ENCODE measurements around the gene SEC23IP. TPM values are rescaled to one million over a fixed set of nuclear protein-coding genes. Genes with fewer than 3 reads are reported as not detected.
"Not testable (repeated sequence)": the region's sequence is repeated elsewhere in the genome, so short reads cannot be mapped to it uniquely, and the experiment has no call there.

SEC23IP gene
- total and polyA plus RNA-seq, 7 experiments from 2014 or later, result 34.8 to 68.3 (median 45.1) TPM

- H3K4me1 ChIP-seq (ENCODE audit: control insufficient read depth in 2 of 2, insufficient read depth in 2 of 2, low read length in 2 of 2); H3K4me3 Mint-ChIP-seq; H3K9me3 Mint-ChIP-seq; H3K27ac ChIP-seq (ENCODE audit: low read depth, low read length); POLR2A ChIA-PET; H3K9me3 ChIP-seq (ENCODE audit: control insufficient read depth in 2 of 3, low read length in 3 of 3); H3K27ac Mint-ChIP-seq; CTCF ChIA-PET; H3K4me3 ChIP-seq (ENCODE audit: low read length); H3K36me3 ChIP-seq (ENCODE audit: control insufficient read depth in 2 of 3, insufficient read depth in 3 of 3, low read length in 3 of 3); H3K4me1 Mint-ChIP-seq; H3K36me3 Mint-ChIP-seq; H3K27me3 ChIP-seq (ENCODE audit: control insufficient read depth in 2 of 2, insufficient read depth in 2 of 2, low read length in 2 of 2); intact Hi-C loops (cut with micrococcal nuclease); ATAC-seq; DNase-seq: not testable (repeated sequence)
- peaks cover 0 to 11% (median 0%) of the 10 kb centered on the region in 5 donors for H3K27me3 Mint-ChIP-seq
Measured at GRCh38 chr10:119886070-119886469, 6.5 kb upstream of the SEC23IP start.

DNA sequence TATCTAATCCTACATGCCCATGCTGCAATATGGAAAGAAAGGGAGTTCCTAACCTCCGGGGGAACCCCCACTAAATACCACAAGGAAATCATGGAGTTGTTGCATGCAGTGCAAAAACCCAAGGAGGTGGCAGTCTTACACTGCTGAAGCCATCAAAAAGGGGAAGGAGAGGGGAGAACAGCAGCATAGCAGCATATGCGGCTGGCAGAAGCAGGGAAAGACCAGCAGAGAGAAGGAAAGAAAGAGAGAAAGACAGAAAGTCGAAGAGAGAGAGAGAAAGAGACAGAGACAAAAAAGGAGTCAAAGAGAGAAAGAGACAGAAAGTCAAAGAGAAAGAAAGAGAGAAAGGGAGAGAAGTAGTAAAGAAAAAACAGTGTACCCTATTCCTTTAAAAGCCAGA lies 3.8 kb upstream of the SEC23IP start:
- H3K36me3 ChIP-seq (ENCODE audit: control insufficient read depth in 2 of 3, insufficient read depth in 3 of 3, low read length in 3 of 3); CTCF ChIA-PET; H3K27me3 Mint-ChIP-seq; intact Hi-C loops (cut with micrococcal nuclease); H3K9me3 Mint-ChIP-seq; DNase-seq; ATAC-seq; H3K9me3 ChIP-seq (ENCODE audit: control insufficient read depth in 2 of 3, low read length in 3 of 3); H3K36me3 Mint-ChIP-seq; H3K4me1 ChIP-seq (ENCODE audit: control insufficient read depth in 2 of 2, insufficient read depth in 2 of 2, low read length in 2 of 2); H3K27ac ChIP-seq (ENCODE audit: low read depth, low read length); H3K4me3 ChIP-seq (ENCODE audit: low read length); H3K27ac Mint-ChIP-seq; H3K27me3 ChIP-seq (ENCODE audit: control insufficient read depth in 2 of 2, insufficient read depth in 2 of 2, low read length in 2 of 2): not testable (repeated sequence)
- peak overlapping the region in 1 of 10 donors; percentile 1 for H3K4me3 Mint-ChIP-seq
- H3K4me1 Mint-ChIP-seq, result peaks cover 9 to 16% (median 13%) of the 10 kb centered on the region in 7 donors
- POLR2A ChIA-PET, result interaction anchor here (1.4 kb wide), 1 partner anchor 16 kb away, joined by 4 read pairs; the partner anchor contains the start of gene MCMBP

DNA sequence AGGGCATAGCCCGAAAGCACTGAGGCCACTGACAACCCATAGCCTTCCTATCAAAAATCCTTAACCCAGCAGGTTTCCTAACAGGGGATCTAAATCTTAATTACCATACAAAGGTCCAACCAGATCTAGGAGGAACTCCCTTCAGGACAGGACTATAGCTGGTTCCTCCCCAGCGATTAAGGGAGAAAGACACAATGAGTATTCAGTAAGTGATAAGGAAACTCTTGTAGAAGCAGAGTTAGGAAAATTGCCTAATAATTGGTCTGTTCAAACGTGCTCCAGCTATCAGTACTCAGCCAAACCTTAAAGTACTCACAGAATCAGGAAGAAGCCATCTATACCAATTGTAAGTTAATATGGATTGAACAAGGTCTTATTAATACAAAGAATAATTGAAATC lies 3.3 kb upstream of the SEC23IP start:
- H3K36me3 Mint-ChIP-seq; intact Hi-C loops (cut with micrococcal nuclease); H3K9me3 Mint-ChIP-seq; ATAC-seq; H3K4me3 ChIP-seq (ENCODE audit: low read length); H3K9me3 ChIP-seq (ENCODE audit: control insufficient read depth in 2 of 3, low read length in 3 of 3); DNase-seq; H3K27me3 ChIP-seq (ENCODE audit: control insufficient read depth in 2 of 2, insufficient read depth in 2 of 2, low read length in 2 of 2); CTCF ChIA-PET; H3K27ac ChIP-seq (ENCODE audit: low read depth, low read length); H3K27ac Mint-ChIP-seq; H3K27me3 Mint-ChIP-seq; H3K36me3 ChIP-seq (ENCODE audit: control insufficient read depth in 2 of 3, insufficient read depth in 3 of 3, low read length in 3 of 3): not testable (repeated sequence)
- peaks cover 12 to 13% of the 10 kb centered on the region in 2 donors for H3K4me1 ChIP-seq (ENCODE audit: control insufficient read depth in 2 of 2, insufficient read depth in 2 of 2, low read length in 2 of 2)
- POLR2A ChIA-PET, result interaction anchor here (1.4 kb wide), 1 partner anchor 16 kb away, joined by 4 read pairs; the partner anchor contains the start of gene MCMBP
- Mint-ChIP-seq H3K4me1 (peaks cover 13 to 21% (median 18%) of the 10 kb centered on the region in 7 donors), H3K4me3 (peak overlapping the region in 1 of 10 donors; percentile 14)

DNA sequence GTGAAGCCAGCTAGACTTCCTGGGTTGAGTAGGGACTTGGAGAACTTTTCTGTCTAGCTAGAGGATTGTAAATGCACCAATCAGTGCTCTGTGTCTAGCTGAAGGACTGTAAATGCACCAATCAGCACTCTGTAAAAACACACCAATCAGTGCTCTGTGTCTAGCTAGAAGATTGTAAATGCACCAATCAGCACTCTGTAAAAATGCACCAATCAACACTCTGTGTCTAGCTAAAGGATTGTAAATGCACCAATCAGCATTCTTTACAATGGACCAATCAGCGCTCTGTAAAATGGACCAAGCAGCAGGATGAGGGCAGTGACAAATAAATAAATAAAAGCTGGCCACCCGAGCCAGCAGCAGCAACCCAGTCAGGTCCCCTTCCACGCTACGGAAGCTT lies 2.2 kb upstream of the SEC23IP start:
- H3K4me3 ChIP-seq (ENCODE audit: low read length); H3K36me3 ChIP-seq (ENCODE audit: control insufficient read depth in 2 of 3, insufficient read depth in 3 of 3, low read length in 3 of 3); H3K27ac ChIP-seq (ENCODE audit: low read depth, low read length); H3K27me3 Mint-ChIP-seq; H3K9me3 Mint-ChIP-seq; H3K27me3 ChIP-seq (ENCODE audit: control insufficient read depth in 2 of 2, insufficient read depth in 2 of 2, low read length in 2 of 2); ATAC-seq; H3K9me3 ChIP-seq (ENCODE audit: control insufficient read depth in 2 of 3, low read length in 3 of 3); DNase-seq: not testable (repeated sequence)
- Mint-ChIP-seq H3K4me3 (peak overlapping the region in 3 of 10 donors; percentile 43 to 46 (median 45)), H3K27ac (peak overlapping the region in 1 of 9 donors; percentile 98), H3K36me3 (peaks cover 0 to 11% (median 0%) of the 10 kb centered on the region in 5 donors), H3K4me1 (peaks cover 21 to 32% (median 27%) of the 10 kb centered on the region in 7 donors)
- ChIA-PET POLR2A (interaction anchor here (1.4 to 4.2 kb wide), 2 partner anchors 17 to 18 kb away, joined by 4 to 61 read pairs; partner anchors contain the start of gene MCMBP), CTCF (interaction anchor here (0.5 to 0.6 kb wide), 2 partner anchors 27 to 184 kb away, joined by 4 to 6 read pairs; no protein-coding TSS in a partner anchor)
- H3K4me1 ChIP-seq (ENCODE audit: control insufficient read depth in 2 of 2, insufficient read depth in 2 of 2, low read length in 2 of 2), result peaks cover 12 to 21% of the 10 kb centered on the region in 2 donors
- intact Hi-C loops (cut with micrococcal nuclease), result loop anchor here in 1 of 2 donors (5.0 kb wide), 1 partner anchor 1548 kb away; the partner anchor contains the start of gene FAM204A

- intact Hi-C loops (cut with micrococcal nuclease), result loop anchor here (1.0 to 5.0 kb wide), 8 partner anchors 19 to 1846 kb away; partner anchors contain the start of genes CACUL1 (in 1 of the 2), FAM204A (in 1 of the 2), MCMBP (in 1 of the 2) and PRDX3 (in 1 of the 2)
- not testable (repeated sequence) for H3K9me3 Mint-ChIP-seq; H3K36me3 ChIP-seq (ENCODE audit: control insufficient read depth in 2 of 3, insufficient read depth in 3 of 3, low read length in 3 of 3); DNase-seq; H3K9me3 ChIP-seq (ENCODE audit: control insufficient read depth in 2 of 3, low read length in 3 of 3); H3K27me3 Mint-ChIP-seq; ATAC-seq; H3K27me3 ChIP-seq (ENCODE audit: control insufficient read depth in 2 of 2, insufficient read depth in 2 of 2, low read length in 2 of 2)
- Mint-ChIP-seq H3K4me1 (peaks cover 34 to 47% (median 42%) of the 10 kb centered on the region in 7 donors), H3K36me3 (peaks cover 0 to 11% (median 0%) of the 10 kb centered on the region in 5 donors), H3K27ac (peak overlapping the region in 7 of 9 donors; percentile 95 to 99 (median 98)), H3K4me3 (peak overlapping the region; percentile 92 to 100 (median 98))
- ChIA-PET POLR2A (interaction anchor here (0.9 to 4.2 kb wide), 5 partner anchors 16 to 787 kb away, joined by 3 to 61 read pairs (median 3); partner anchors contain the start of genes DENND10 and MCMBP), CTCF (interaction anchor here (0.8 to 1.1 kb wide), 2 partner anchors 19 kb away, joined by 3 to 4 read pairs; partner anchors contain the start of gene MCMBP)
- Histone ChIP-seq H3K4me1 (ENCODE audit: control insufficient read depth in 2 of 2, insufficient read depth in 2 of 2, low read length in 2 of 2) (peaks cover 12 to 21% of the 10 kb centered on the region in 2 donors), H3K4me3 (ENCODE audit: low read length) (peak overlapping the region; percentile 95), H3K27ac (ENCODE audit: low read depth, low read length) (peak overlapping the region; percentile 89)
Measured at GRCh38 chr10:119891849-119892187, 712 bp upstream of the SEC23IP start.

DNA sequence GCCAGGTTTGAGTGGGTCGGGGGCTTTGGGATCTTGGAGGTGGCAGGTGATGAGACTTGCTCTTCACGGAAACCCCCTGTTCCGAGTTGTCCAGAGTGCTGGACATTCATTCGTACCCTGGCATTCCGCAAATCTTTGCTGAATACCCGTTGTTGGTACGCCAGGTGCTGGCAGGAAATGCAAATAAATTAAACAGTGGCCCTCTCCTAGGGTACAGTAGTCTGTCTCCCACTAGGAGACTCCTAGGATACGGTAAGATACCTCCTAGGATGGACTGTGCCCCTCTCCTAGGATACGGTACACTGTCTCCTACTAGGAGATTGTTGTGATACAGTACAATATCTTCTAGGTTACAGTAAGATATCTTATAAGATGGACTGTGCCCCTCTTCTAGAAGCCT lies 544 bp downstream of the SEC23IP start:
- H3K9me3 ChIP-seq (ENCODE audit: control insufficient read depth in 2 of 3, low read length in 3 of 3), result no peaks in the 10 kb centered on the region
- H3K4me1 ChIP-seq (ENCODE audit: control insufficient read depth in 2 of 2, insufficient read depth in 2 of 2, low read length in 2 of 2), result peaks cover 12 to 21% of the 10 kb centered on the region in 2 donors
- DNase-seq (no peak), ATAC-seq (no peak)
- H3K27me3 ChIP-seq (ENCODE audit: control insufficient read depth in 2 of 2, insufficient read depth in 2 of 2, low read length in 2 of 2), result no peaks in the 10 kb centered on the region
- Mint-ChIP-seq H3K4me3 (peak overlapping the region; percentile 92 to 100 (median 98)), H3K27ac (peak overlapping the region; percentile 95 to 99 (median 98)), H3K27me3 (peaks cover 0 to 4% (median 0%) of the 10 kb centered on the region in 5 donors), H3K4me1 (peaks cover 41 to 57% (median 50%) of the 10 kb centered on the region in 7 donors), H3K36me3 (peaks cover 0 to 11% (median under 1%) of the 10 kb centered on the region in 5 donors), H3K9me3 (peaks cover 0 to 7% (median 0%) of the 10 kb centered on the region in 11 donors)
- peak overlapping the region; percentile 95 for H3K4me3 ChIP-seq (ENCODE audit: low read length)
- ChIA-PET CTCF (interaction anchor here (0.6 to 1.0 kb wide), 2 partner anchors 12 to 25 kb away, joined by 3 read pairs; no protein-coding TSS in a partner anchor), POLR2A (interaction anchor here (0.9 to 4.2 kb wide), 5 partner anchors 18 to 789 kb away, joined by 3 to 61 read pairs (median 3); partner anchors contain the start of genes DENND10 and MCMBP)
- peak overlapping the region; percentile 89 for H3K27ac ChIP-seq (ENCODE audit: low read depth, low read length)
- peaks cover 0 to 4% (median 0%) of the 10 kb centered on the region in 3 experiments for H3K36me3 ChIP-seq (ENCODE audit: control insufficient read depth in 2 of 3, insufficient read depth in 3 of 3, low read length in 3 of 3)
- intact Hi-C loops (cut with micrococcal nuclease), result loop anchor here in 1 of 2 donors (2.0 to 5.0 kb wide), 2 partner anchors 1138 to 1551 kb away; partner anchors contain the start of genes CACUL1 and FAM204A

All from naive thymus-derived CD4-positive, alpha-beta T cell (primary cell).